ENCODE results near the gene HJURP. TPM values are rescaled to one million over a fixed set of nuclear protein-coding genes. Genes with fewer than 3 reads are reported as not detected.

Gene HJURP
- total RNA-seq, 1 donor from 2014 or later, result 42.1 TPM

DNA sequence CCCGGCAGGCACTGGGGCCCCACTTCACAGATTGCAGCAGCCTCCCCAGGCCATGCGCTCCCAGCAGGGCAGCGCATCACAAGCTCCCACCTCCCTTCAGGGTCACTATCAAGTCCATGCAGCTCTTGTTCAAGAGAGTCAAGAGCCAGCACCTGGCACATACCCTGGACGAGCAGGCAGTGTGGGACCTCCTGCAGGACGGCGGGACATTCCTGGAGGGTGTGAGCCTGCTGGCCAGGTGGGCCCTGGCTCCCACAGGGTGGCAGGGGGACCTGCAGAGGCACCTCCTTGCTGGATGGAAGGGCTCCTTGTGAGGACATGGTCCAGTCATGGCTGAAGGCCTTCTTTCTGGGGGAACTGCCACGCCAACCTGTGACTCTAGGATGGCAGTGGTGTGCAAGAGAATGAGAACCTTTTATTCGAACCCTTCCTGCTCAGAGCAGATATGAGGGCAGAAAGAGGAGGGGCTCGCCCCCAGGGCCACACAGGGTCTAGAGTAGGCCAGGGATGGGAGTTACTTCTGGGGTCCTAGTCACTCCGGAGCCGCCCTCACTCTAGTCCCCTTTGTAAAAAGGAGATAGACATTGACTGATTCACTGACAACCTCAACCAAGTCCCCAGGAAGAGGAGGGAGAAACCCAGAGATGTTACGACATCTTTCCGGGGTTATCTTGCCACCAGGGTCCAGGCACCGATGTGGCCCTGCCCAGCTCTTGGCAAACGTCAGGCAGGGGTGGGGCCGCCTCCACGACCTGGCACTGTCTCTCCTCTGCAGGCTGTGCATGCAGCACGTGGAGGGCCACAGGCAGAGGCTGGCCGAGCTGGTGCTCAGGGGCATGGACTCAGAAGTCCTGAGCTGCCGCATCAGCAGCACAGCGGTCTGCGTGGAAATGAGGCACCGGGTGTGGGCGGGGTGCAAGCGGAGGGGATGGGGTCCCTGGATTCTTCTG is 31.3 kb downstream of the HJURP start:
- H3K27me3 Mint-ChIP-seq, result peaks cover 4% of the 10 kb centered on the region
- no peaks in the 10 kb centered on the region for H3K36me3 Mint-ChIP-seq
- no peak for DNase-seq (ENCODE audit: extremely low spot score, unreplicated experiment)
- no peak overlapping the region for H3K4me3 Mint-ChIP-seq
- no peaks in the 10 kb centered on the region for H3K9me3 Mint-ChIP-seq
- no peaks in the 10 kb centered on the region for H3K4me1 Mint-ChIP-seq (ENCODE audit: unreplicated experiment)
- no peak overlapping the region for H3K27ac Mint-ChIP-seq
- TF ChIP-seq CTCF (conservative IDR thresholded peaks at IDR 0.05), result no peak

GRCh38 chr2:233822101-233822771 is 32.1 kb downstream of the HJURP start:
- Mint-ChIP-seq H3K27ac (no peak overlapping the region), H3K9me3 (no peaks in the 10 kb centered on the region), H3K27me3 (peaks cover 4% of the 10 kb centered on the region), H3K4me1 (ENCODE audit: unreplicated experiment) (peaks cover 2% of the 10 kb centered on the region), H3K36me3 (no peaks in the 10 kb centered on the region), H3K4me3 (no peak overlapping the region)
- no peak for TF ChIP-seq CTCF (conservative IDR thresholded peaks at IDR 0.05)
- peak; percentile 62 for DNase-seq (ENCODE audit: extremely low spot score, unreplicated experiment)

DNA sequence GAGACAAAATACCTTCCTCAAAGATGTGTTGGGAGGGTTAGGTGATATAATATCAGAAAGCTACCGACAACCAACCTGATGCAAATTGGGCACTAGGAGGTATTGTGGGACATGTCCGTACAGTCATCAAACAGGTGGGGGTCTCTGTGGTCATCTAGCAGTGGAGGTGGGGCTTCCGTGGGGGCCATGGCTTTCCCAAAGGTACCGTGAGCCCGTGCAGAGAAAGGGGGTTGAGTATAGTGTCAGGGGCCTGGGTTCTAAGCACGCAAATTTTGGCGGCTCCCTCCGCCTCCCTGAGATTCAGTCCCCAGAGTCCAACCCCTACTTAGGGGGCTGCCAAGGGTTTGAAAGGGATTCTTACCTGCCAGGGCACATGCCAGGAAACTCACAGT is 32.6 kb downstream of the HJURP start:
- Mint-ChIP-seq H3K4me1 (ENCODE audit: unreplicated experiment) (peaks cover 6% of the 10 kb centered on the region), H3K27ac (no peak overlapping the region), H3K4me3 (no peak overlapping the region), H3K27me3 (peaks cover 4% of the 10 kb centered on the region), H3K36me3 (no peaks in the 10 kb centered on the region), H3K9me3 (no peaks in the 10 kb centered on the region)
- DNase-seq (ENCODE audit: extremely low spot score, unreplicated experiment), result peak; percentile 60
- no peak for TF ChIP-seq CTCF (conservative IDR thresholded peaks at IDR 0.05)

DNA sequence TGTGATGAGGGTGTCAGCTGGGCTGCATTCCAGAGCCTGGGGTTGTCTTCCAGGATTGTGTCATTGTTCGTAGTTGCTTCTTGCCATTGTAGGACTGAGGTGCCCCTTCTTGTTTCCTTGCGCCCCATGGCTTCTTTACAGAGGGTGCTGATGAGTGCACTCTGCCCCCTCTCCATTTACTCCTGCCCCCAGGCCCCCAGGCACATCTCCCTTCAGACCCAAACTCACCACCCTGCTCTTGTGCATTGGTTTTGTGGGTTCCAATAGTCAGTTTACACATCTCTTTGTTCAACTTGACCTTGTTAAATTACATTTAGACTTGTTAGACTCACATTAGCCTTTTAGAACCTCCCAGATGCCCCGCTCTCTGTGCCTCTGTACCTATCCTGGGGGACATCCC is 33.1 kb downstream of the HJURP start:
- Mint-ChIP-seq H3K36me3 (no peaks in the 10 kb centered on the region), H3K4me1 (ENCODE audit: unreplicated experiment) (peaks cover 11% of the 10 kb centered on the region), H3K9me3 (no peaks in the 10 kb centered on the region), H3K27ac (no peak overlapping the region), H3K4me3 (no peak overlapping the region), H3K27me3 (peaks cover 4% of the 10 kb centered on the region)
- TF ChIP-seq CTCF (conservative IDR thresholded peaks at IDR 0.05), result no peak
- DNase-seq (ENCODE audit: extremely low spot score, unreplicated experiment), result no peak

DNA sequence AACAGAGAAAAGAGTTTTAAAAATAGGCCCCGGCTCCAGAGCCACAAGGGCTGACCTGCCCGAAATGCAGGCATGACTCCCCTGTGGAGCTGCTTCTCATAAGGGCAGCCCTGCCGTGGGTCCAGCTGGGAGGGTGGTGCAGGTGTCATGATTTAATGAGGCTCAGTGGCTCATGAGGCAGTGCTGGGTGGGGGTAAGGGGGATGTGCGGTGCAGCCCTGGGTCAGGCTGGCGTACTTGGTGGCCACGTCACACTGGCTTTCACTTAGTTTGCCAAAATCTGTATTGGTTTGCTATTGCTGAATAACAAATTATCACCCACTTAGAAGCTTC is 33.6 kb downstream of the HJURP start:
- H3K4me3 Mint-ChIP-seq, result no peak overlapping the region
- DNase-seq (ENCODE audit: extremely low spot score, unreplicated experiment), result no peak
- no peaks in the 10 kb centered on the region for H3K9me3 Mint-ChIP-seq
- peaks cover 4% of the 10 kb centered on the region for H3K27me3 Mint-ChIP-seq
- H3K36me3 Mint-ChIP-seq, result no peaks in the 10 kb centered on the region
- no peak overlapping the region for H3K27ac Mint-ChIP-seq
- TF ChIP-seq CTCF (conservative IDR thresholded peaks at IDR 0.05), result no peak
- peaks cover 11% of the 10 kb centered on the region for H3K4me1 Mint-ChIP-seq (ENCODE audit: unreplicated experiment)

Measured in type B pancreatic cell (in vitro differentiated cells).